ENCODE measurements around the gene HRH1.

GRCh38 chr3:11157421-11157820, 3.1 kb downstream of the HRH1 start:
- no peak for TF ChIP-seq FOXK1 (CRISPR knock-in tag; IDR thresholded peaks at IDR 0.05; ENCODE audit: borderline replicate concordance, low read depth)
- TF ChIP-seq KIAA2018 (CRISPR knock-in tag; IDR thresholded peaks at IDR 0.05; ENCODE audit: borderline replicate concordance): no peak
- TF ChIP-seq ARID3A (IDR thresholded peaks at IDR 0.05; ENCODE audit: low read depth, low read length): no peak
- no peak for TF ChIP-seq SUZ12 (IDR thresholded peaks at IDR 0.05; ENCODE audit: low read depth, low read length)
- no peak for TF ChIP-seq PLSCR1 (CRISPR knock-in tag; IDR thresholded peaks at IDR 0.05; ENCODE audit: borderline replicate concordance)
- TF ChIP-seq DPF2 (CRISPR knock-in tag; IDR thresholded peaks at IDR 0.05; ENCODE audit: borderline replicate concordance, low read depth): no peak
- no peak for TF ChIP-seq CTCF (CRISPR knock-in tag; IDR thresholded peaks at IDR 0.05)
- TF ChIP-seq MXD4 (CRISPR knock-in tag; IDR thresholded peaks at IDR 0.05): no peak
- no peak for TF ChIP-seq ADNP (CRISPR knock-in tag; IDR thresholded peaks at IDR 0.05)
- TF ChIP-seq MAFK (conservative IDR thresholded peaks at IDR 0.05 in 1 of 2, IDR thresholded peaks at IDR 0.05 in 1 of 2; ENCODE audit: low read length in 2 of 2): no peak
- TF ChIP-seq ZNF687 (CRISPR knock-in tag; IDR thresholded peaks at IDR 0.05): no peak
- no peak for TF ChIP-seq SNAI1 (CRISPR knock-in tag; IDR thresholded peaks at IDR 0.05; ENCODE audit: borderline replicate concordance)
- no peak for TF ChIP-seq TAF1 (CRISPR knock-in tag; IDR thresholded peaks at IDR 0.05)
